ENCODE measurements around the gene OR8B8. TPM values are rescaled to one million over a fixed set of nuclear protein-coding genes. Genes with fewer than 3 reads are reported as not detected.

Gene OR8B8
- not detected in 2 replicates for total RNA-seq

GRCh38 chr11:124445646-124446150, at the start of gene OR8B8:
Gene OR8B8, minus strand, starts transcription at chr11:124445696. Its CDS starts 4,611 bp downstream, at chr11:124441085.

GRCh38 chr11:124424384-124424921, 21.0 kb downstream of the OR8B8 start, which contains the start of gene OR8B4:
Gene OR8B4, minus strand, starts transcription at chr11:124424871. Its CDS starts 0 bp downstream, at chr11:124424871.

GRCh38 chr11:124398924-124399323, 46.6 kb downstream of the OR8B8 start, which contains the start of gene OR8B3:
Gene OR8B3, minus strand, starts transcription at chr11:124399024. Its CDS starts 1,673 bp downstream, at chr11:124397351.

Other genes with a start within 250 kb of the OR8B8 start
- not detected in 2 replicates for gene OR8G1, start 204.6 kb downstream of the OR8B8 start, total RNA-seq
- gene OR8G5, start 189.3 kb downstream of the OR8B8 start, total RNA-seq, result not detected in 2 replicates
- gene OR8D1, start 131.7 kb downstream of the OR8B8 start, total RNA-seq, result under 0.01 TPM in 1 of 2 replicates, not detected in the other
- not detected in 2 replicates for gene OR8D2, start 125.5 kb downstream of the OR8B8 start, total RNA-seq
- gene OR8B2, start 61.2 kb downstream of the OR8B8 start, total RNA-seq, result not detected in 2 replicates
- not detected in 2 replicates for gene OR8B3, start 46.7 kb downstream of the OR8B8 start, total RNA-seq
- not detected in 2 replicates for gene OR8B4, start 20.8 kb downstream of the OR8B8 start, total RNA-seq
- gene OR8B12, start 98.0 kb upstream of the OR8B8 start, total RNA-seq, result not detected in 2 replicates
- gene OR8A1, start 124.3 kb upstream of the OR8B8 start, total RNA-seq, result not detected in 2 replicates
- gene PANX3, start 165.7 kb upstream of the OR8B8 start, total RNA-seq, result not detected in 2 replicates
- gene TBRG1, start 177.2 kb upstream of the OR8B8 start, total RNA-seq, result 23.6 and 28.2 TPM in 2 replicates
- gene SIAE, start 228.0 kb upstream of the OR8B8 start, total RNA-seq, result 7.1 and 18.6 TPM in 2 replicates
- 8.2 and 13.0 TPM in 2 replicates for gene SPA17, start 228.2 kb upstream of the OR8B8 start, total RNA-seq